Uterus (tissue), 2 donors: ENCODE data around the gene TRMT2A.

Experiments
- POLR2A ChIP-seq, 2 donors: fragments of 450-650 bp; IDR thresholded peaks; one replicate each; pipeline ENCODE4 v1.6.1; 2016; ENCODE audit warnings: antibody characterized with exemption in 2 of 2, mild to moderate bottlenecking in 1 of 2, moderate library complexity in 1 of 2
- TF ChIP-seq, protein P1 (sequence below), 4 experiments: fragments of 200-600 bp in 2 of 4; fragments of 450-650 bp in 2 of 4; sonication (generic) in 2 of 4; IDR thresholded peaks; one replicate each; pipeline ENCODE4 v1.5.1; 2016 to 2019; ENCODE audit warnings: antibody characterized with exemption in 4 of 4, mild to moderate bottlenecking in 2 of 4, moderate library complexity in 1 of 4

DNA sequence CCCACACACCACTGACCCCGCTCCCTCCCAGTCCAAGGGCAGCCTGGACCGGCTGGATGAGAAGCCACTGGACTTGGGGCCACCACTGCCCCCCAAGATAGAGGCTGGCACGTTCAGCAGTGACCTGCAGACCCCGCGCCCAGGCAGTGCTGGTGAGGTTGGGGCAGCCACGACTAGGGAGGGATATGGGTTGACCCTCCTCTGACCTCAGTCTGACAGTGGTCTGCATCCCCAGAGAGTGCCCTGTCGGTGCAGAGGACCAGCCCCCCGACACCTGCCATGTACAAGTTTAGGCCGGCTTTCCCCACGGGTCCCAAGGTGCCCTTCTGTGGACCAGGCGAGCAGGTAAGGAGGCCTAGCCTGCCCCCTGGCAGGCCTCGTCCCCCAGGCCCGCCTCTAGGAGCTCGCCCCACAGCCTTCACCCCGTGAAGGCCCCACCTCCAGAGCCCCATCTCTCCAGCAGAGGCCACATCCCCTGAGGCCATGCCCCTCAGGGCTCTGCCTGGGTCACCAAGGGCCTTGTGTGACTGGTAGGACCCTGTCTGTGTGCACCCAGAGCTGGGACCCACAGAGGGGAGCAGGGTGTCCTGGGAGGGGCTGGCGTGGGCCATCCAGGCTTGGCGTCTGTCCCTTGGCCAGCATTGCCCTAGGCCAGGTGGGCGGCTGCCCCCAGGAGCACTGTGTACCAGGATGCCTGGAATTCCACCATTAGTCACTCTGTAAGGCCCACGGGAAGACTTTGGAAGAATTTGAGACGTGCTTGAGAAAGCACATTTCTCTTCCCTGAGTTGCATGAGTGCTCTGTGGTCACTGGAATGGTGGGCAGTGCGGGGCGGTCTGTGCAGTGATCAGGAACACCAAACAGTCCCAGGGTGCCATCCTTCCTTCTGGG lies 24.4 kb upstream of the TRMT2A start:
- TF ChIP-seq, protein P1, sequence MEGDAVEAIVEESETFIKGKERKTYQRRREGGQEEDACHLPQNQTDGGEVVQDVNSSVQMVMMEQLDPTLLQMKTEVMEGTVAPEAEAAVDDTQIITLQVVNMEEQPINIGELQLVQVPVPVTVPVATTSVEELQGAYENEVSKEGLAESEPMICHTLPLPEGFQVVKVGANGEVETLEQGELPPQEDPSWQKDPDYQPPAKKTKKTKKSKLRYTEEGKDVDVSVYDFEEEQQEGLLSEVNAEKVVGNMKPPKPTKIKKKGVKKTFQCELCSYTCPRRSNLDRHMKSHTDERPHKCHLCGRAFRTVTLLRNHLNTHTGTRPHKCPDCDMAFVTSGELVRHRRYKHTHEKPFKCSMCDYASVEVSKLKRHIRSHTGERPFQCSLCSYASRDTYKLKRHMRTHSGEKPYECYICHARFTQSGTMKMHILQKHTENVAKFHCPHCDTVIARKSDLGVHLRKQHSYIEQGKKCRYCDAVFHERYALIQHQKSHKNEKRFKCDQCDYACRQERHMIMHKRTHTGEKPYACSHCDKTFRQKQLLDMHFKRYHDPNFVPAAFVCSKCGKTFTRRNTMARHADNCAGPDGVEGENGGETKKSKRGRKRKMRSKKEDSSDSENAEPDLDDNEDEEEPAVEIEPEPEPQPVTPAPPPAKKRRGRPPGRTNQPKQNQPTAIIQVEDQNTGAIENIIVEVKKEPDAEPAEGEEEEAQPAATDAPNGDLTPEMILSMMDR (IDR thresholded peaks at IDR 0.05): no peak
- no peak for TF ChIP-seq POLR2A (IDR thresholded peaks at IDR 0.05)
